ENCODE results near the gene CHRNA4. TPM values are rescaled to one million over a fixed set of nuclear protein-coding genes. Genes with fewer than 3 reads are reported as not detected.

CHRNA4 gene
- total and polyA plus RNA-seq, 9 of the 15 experiments (the other 6 are each of a cell fraction or from before 2014, with no cell fraction given), result not detected

DNA sequence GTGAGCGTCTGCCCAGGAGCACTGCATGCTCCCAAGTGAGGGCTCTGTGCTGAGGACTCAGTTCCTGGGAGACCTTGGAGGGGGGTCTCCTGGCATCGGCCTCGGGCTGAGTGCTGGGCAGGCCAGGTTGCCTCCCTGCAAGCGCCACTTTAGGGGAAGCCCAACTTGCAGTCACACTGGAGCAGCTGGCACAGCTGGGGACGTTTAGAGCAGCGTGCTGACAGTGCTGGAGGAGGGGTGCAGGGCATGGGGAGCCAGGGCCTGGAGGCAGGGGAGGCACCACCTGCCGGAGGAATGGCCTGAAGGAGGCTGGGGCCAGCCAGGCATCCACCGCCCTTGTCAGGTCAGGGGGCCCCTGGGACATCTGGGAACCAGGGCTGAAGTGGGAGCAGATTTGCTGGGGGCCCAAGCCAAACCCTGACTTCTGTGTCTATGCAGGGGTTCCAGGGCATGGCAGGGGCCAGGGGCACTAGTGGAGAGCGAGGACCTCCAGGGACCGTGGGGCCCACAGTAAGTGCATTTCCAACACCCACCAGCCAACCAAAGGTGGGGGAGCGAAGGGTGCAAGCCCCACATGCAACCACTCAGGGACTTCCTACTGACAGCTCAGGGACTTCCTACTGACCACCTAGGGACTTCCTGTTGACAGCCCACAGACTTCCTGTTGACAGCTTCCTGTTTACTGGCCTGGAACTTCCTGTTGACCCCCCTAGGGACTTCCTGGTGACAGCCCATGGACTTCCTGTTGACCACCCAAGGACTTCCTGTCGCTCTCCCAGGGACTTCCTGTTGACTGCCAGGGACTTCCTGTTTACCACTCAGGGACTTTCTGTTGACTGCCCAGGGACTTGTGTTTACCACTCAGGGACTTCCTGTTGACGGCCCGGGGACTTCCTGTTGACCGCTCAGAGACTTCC lies 34.6 kb downstream of the CHRNA4 start (continued):
- TF ChIP-seq ZNF609 (CRISPR knock-in tag; IDR thresholded peaks at IDR 0.05; ENCODE audit: borderline replicate concordance) (no peak), ZNF143 (CRISPR knock-in tag; IDR thresholded peaks at IDR 0.05) (no peak), CREBBP (IDR thresholded peaks at IDR 0.05; ENCODE audit: low read depth, low read length) (no peak), CBFA2T2 (conservative IDR thresholded peaks at IDR 0.05) (no peak), HSF4 (CRISPR knock-in tag; IDR thresholded peaks at IDR 0.05; ENCODE audit: borderline replicate concordance) (no peak), CTBP1 (IDR thresholded peaks at IDR 0.05; ENCODE audit: borderline replicate concordance) (no peak), ETV1 (tag; conservative IDR thresholded peaks at IDR 0.05; ENCODE audit: low read depth) (peak; percentile 38; the same call in 1 of the 2 replicates), RB1 (IDR thresholded peaks at IDR 0.05; ENCODE audit: low read depth) (no peak), GABPA (tag; conservative IDR thresholded peaks at IDR 0.05; ENCODE audit: low read depth) (peak; percentile 79), SMAD2 (IDR thresholded peaks at IDR 0.05; ENCODE audit: low read depth, low read length) (no peak), KDM4B (IDR thresholded peaks at IDR 0.05; ENCODE audit: borderline replicate concordance in 2 of 2, low read depth in 1 of 2) (no peak), ZC3H8 (IDR thresholded peaks at IDR 0.05) (no peak), ZNF583 (CRISPR knock-in tag; IDR thresholded peaks at IDR 0.05) (no peak), ZC3H11A (IDR thresholded peaks at IDR 0.05; ENCODE audit: low read depth, low read length) (no peak), MNT (conservative IDR thresholded peaks at IDR 0.05) (no peak)
- TF ChIP-seq, protein P1, sequence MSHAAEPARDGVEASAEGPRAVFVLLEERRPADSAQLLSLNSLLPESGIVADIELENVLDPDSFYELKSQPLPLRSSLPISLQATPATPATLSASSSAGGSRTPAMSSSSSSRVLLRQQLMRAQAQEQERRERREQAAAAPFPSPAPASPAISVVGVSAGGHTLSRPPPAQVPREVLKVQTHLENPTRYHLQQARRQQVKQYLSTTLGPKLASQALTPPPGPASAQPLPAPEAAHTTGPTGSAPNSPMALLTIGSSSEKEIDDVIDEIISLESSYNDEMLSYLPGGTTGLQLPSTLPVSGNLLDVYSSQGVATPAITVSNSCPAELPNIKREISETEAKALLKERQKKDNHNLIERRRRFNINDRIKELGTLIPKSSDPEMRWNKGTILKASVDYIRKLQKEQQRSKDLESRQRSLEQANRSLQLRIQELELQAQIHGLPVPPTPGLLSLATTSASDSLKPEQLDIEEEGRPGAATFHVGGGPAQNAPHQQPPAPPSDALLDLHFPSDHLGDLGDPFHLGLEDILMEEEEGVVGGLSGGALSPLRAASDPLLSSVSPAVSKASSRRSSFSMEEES (CRISPR knock-in tag; IDR thresholded peaks at IDR 0.05), result no peak
- TF ChIP-seq, protein P2, sequence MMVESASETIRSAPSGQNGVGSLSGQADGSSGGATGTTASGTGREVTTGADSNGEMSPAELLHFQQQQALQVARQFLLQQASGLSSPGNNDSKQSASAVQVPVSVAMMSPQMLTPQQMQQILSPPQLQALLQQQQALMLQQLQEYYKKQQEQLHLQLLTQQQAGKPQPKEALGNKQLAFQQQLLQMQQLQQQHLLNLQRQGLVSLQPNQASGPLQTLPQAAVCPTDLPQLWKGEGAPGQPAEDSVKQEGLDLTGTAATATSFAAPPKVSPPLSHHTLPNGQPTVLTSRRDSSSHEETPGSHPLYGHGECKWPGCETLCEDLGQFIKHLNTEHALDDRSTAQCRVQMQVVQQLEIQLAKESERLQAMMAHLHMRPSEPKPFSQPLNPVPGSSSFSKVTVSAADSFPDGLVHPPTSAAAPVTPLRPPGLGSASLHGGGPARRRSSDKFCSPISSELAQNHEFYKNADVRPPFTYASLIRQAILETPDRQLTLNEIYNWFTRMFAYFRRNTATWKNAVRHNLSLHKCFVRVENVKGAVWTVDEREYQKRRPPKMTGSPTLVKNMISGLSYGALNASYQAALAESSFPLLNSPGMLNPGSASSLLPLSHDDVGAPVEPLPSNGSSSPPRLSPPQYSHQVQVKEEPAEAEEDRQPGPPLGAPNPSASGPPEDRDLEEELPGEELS (CRISPR knock-in tag; IDR thresholded peaks at IDR 0.05; ENCODE audit: borderline replicate concordance), result peak; percentile 87; the same call in 1 of the 2 replicates

Measured in K562 (cell line).